ENCODE measurements around the gene ADAMTSL2. TPM values are rescaled to one million over a fixed set of nuclear protein-coding genes. Genes with fewer than 3 reads are reported as not detected.

Gene ADAMTSL2
- total and polyA plus RNA-seq, 12 donors, result 1.00 to 138 (median 56.8) TPM

DNA sequence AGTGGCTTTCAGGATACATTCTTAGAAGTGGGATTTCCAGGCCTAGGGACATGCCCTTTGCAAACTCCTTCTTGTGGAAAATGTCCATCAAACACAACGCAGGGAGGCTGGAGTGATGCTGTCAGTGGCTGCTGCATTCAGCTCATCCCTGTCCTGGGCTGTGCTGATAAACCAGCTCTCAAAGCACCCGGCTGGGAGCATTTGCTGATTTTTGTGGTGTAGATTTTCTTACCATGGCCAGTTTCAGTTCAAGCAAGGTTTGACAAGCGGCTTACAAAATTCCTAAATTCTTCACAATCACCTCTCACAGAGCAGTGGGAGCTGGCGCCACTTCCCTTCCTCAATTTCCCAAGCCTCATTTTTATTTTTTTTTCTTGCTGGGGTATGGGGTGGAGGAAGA is 46.5 kb downstream of the ADAMTSL2 start:
- H3K4me3 ChIP-seq, result no peak overlapping the region
- TF ChIP-seq, protein P1, sequence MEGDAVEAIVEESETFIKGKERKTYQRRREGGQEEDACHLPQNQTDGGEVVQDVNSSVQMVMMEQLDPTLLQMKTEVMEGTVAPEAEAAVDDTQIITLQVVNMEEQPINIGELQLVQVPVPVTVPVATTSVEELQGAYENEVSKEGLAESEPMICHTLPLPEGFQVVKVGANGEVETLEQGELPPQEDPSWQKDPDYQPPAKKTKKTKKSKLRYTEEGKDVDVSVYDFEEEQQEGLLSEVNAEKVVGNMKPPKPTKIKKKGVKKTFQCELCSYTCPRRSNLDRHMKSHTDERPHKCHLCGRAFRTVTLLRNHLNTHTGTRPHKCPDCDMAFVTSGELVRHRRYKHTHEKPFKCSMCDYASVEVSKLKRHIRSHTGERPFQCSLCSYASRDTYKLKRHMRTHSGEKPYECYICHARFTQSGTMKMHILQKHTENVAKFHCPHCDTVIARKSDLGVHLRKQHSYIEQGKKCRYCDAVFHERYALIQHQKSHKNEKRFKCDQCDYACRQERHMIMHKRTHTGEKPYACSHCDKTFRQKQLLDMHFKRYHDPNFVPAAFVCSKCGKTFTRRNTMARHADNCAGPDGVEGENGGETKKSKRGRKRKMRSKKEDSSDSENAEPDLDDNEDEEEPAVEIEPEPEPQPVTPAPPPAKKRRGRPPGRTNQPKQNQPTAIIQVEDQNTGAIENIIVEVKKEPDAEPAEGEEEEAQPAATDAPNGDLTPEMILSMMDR (IDR thresholded peaks at IDR 0.05), result no peak
- no peak for TF ChIP-seq POLR2A (IDR thresholded peaks at IDR 0.05)
- no peaks in the 10 kb centered on the region for H3K4me1 ChIP-seq (replicated peaks in 1 of 2)
- 69 to 74% (median 73%) methylated on average over 4 of the region's 4 CpGs for WGBS, 4 donors
- no peaks in the 10 kb centered on the region for H3K36me3 ChIP-seq (replicated peaks in 1 of 2)
- no peaks in the 10 kb centered on the region for H3K9me3 ChIP-seq (replicated peaks in 1 of 3)
- H3K27me3 ChIP-seq, result peaks cover 10% of the 10 kb centered on the region
- intact Hi-C loops (cut with DNase I), result no loop called here
- no peak for DNase-seq
- H3K27ac ChIP-seq, result peak overlapping the region in 2 of 5 donors; percentile 34 to 56

DNA sequence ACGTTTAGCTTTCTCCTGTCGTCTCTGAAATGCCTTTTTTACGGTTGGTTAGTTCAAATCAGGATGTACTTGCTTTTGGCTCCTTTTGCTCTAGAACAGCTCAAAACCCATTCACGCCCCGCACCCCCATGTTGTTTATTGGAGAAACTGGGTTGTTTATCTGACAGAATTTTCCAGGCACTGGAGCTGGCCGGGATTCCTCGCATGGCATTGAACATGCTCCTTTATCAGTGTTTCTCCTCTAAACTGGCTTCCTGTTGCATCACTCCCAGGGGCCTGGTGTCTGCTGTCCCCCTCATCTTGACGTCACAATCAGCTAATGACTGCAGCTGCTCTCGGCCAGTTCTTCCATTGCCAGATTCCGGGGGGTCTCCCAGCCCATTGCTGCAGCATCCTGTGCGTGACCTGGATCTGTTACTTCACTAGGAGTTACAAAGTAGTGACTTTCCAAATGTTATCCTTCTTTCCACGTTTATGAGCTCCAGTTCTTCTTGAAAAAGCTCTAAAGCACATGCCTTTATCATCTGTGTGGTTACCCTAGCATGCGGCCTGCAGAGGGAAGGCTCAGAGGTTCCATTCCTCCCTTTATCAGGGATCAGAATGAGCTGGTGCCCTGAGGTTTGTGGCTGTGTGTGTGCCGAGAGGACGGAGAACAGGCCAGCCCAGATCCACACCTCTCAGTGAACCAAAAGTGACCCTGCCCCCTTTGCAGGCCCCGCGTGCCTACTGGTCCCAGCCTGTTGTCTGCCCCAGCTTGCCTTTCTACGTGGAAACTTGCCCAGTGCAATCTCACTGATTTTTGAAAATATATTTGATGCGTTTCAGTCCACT is 47.2 kb downstream of the ADAMTSL2 start:
- H3K4me1 ChIP-seq (replicated peaks in 1 of 2), result no peaks in the 10 kb centered on the region

DNA sequence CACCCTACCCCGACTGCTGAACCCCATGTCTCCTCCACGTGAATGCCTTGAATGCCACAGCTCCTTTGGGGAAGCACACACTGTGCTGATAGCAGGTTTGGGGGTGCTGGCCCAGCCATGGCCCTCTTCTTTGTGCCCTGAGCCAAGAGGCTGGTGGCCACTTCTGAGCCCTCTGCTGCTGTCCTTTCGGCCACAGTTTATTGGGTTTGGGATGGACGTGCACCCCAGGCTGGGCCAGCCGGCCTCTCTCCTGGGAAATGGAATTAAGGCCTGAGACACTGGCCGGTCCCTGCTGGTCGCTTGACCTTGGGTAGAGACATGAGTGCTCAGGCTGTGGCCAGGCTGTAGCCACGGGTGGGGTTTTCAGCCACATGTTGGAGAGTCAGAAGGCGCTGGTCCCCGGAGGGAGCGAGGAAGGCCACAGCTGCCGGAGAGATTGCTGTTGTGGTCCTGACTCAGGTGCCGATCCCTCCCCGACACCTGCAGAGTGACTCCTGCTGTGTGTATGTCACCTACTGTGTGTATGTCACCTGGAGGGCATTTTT is 48.1 kb downstream of the ADAMTSL2 start:
- H3K9me3 ChIP-seq (replicated peaks in 1 of 3), result no peaks in the 10 kb centered on the region
- peak overlapping the region in 3 of 5 donors; percentile 39 to 84 (median 62) for H3K27ac ChIP-seq
- H3K36me3 ChIP-seq (replicated peaks in 1 of 2), result no peaks in the 10 kb centered on the region
- TF ChIP-seq, protein P1 (IDR thresholded peaks at IDR 0.05), result no peak
- TF ChIP-seq POLR2A (IDR thresholded peaks at IDR 0.05), result no peak
- peaks cover 17% of the 10 kb centered on the region for H3K27me3 ChIP-seq
- no peaks in the 10 kb centered on the region for H3K4me1 ChIP-seq (replicated peaks in 1 of 2)
- WGBS, 4 donors, result 88 to 95% (median 90%) methylated on average over 11 to 14 of the region's 14 CpGs
- intact Hi-C loops (cut with DNase I), result no loop called here
- no peak overlapping the region for H3K4me3 ChIP-seq
- DNase-seq, result no peak

More for the DNA sequence above, 47.2 kb downstream of the ADAMTSL2 start:
- no peaks in the 10 kb centered on the region for H3K9me3 ChIP-seq (replicated peaks in 1 of 3)
- DNase-seq, result peak in 5 of 7 donors; percentile 43 to 82 (median 61)
- H3K27ac ChIP-seq, result peak overlapping the region in 3 of 5 donors; percentile 39 to 84 (median 62)
- WGBS, 4 donors, result 61 to 73% (median 67%) methylated on average over 17 to 19 of the region's 19 CpGs
- intact Hi-C loops (cut with DNase I), result no loop called here
- no peak for TF ChIP-seq POLR2A (IDR thresholded peaks at IDR 0.05)
- TF ChIP-seq, protein P1 (IDR thresholded peaks at IDR 0.05), result no peak
- H3K36me3 ChIP-seq (replicated peaks in 1 of 2), result no peaks in the 10 kb centered on the region
- no peak overlapping the region for H3K4me3 ChIP-seq
- H3K27me3 ChIP-seq, result peaks cover 16% of the 10 kb centered on the region

DNA sequence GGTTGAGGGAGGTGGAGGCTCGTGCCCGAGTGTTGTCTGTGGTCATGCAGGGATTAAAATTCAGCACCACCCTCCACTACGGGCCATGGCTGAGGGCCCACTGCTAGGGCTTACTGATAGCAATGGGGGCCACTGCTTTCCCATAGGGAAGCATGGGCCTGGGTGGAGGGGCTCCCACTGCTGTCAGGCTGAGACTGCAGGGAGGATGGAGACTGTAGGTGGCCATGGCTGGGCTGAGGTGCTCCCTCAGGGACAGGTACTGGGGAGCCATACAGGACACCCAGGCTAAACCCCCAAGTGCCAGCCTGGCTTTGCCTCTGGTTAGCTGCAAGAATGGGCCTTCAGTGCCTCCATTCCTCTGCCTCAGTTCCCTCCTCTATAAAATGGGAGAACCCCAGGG is 48.6 kb downstream of the ADAMTSL2 start:
- intact Hi-C loops (cut with DNase I), result no loop called here
- Histone ChIP-seq H3K9me3 (replicated peaks in 1 of 3) (no peaks in the 10 kb centered on the region), H3K27me3 (peaks cover 17% of the 10 kb centered on the region), H3K4me3 (no peak overlapping the region), H3K27ac (peak overlapping the region in 2 of 5 donors; percentile 62 to 84), H3K4me1 (replicated peaks in 1 of 2) (no peaks in the 10 kb centered on the region), H3K36me3 (replicated peaks in 1 of 2) (no peaks in the 10 kb centered on the region)
- TF ChIP-seq, protein P1 (IDR thresholded peaks at IDR 0.05), result no peak
- TF ChIP-seq POLR2A (IDR thresholded peaks at IDR 0.05), result no peak
- DNase-seq, result no peak
- WGBS, 4 donors, result 87 to 89% (median 88%) methylated on average over 3 of the region's 3 CpGs; no CpG with 5 or more reads in 1 of the 4 donors
